GM23338 (cell line): ENCODE results near the gene SLC8B1.

Experiments
- CREB1 ChIP-seq: fragments of 250-450 bp; sonication (Bioruptor Pico); IDR thresholded peaks from 2 replicates; pipeline ENCODE4 v1.5.0; 2020; ENCODE audit warnings: low read depth, mild to moderate bottlenecking, moderate library complexity
- CTCF ChIP-seq, 2 experiments: fragments of 200-600 bp in 1 of 2; sonication (generic) in 1 of 2; conservative IDR thresholded peaks; 2 replicates each; pipeline versions ENCODE4 v1.5.1 to v1.6.1; 2016 to 2017; ENCODE audit warnings: antibody characterized with exemption in 2 of 2, low read depth in 2 of 2, mild to moderate bottlenecking in 2 of 2, moderate library complexity in 1 of 2
- ETS1 ChIP-seq: IDR thresholded peaks from 2 replicates; pipeline ENCODE4 v1.6.1; 2016; ENCODE audit warnings: antibody characterized with exemption
- EZH2 ChIP-seq: fragments of 200-600 bp; sonication (generic); IDR thresholded peaks from one replicate; pipeline ENCODE4 v1.8.0; 2017; ENCODE audit warnings: antibody characterized with exemption, mild to moderate bottlenecking, low read depth; ENCODE audit not compliant: unreplicated experiment
- EZH2phosphoT487 ChIP-seq: fragments of 200-600 bp; sonication (generic); IDR thresholded peaks from one replicate; pipeline ENCODE4 v1.8.1; 2018; ENCODE audit warnings: antibody characterized with exemption; ENCODE audit not compliant: unreplicated experiment
- JUNB ChIP-seq: IDR thresholded peaks from one replicate; pipeline ENCODE4 v1.6.1; 2016; ENCODE audit warnings: antibody characterized with exemption; ENCODE audit not compliant: unreplicated experiment
- NANOG ChIP-seq: IDR thresholded peaks from 2 replicates; pipeline ENCODE4 v1.6.1; 2016; ENCODE audit warnings: antibody characterized with exemption, borderline replicate concordance
- POLR2AphosphoS5 ChIP-seq: IDR thresholded peaks from 2 replicates; pipeline ENCODE4 v1.6.1; 2016; ENCODE audit warnings: antibody characterized with exemption, low read depth
- REST ChIP-seq: IDR thresholded peaks from one replicate; pipeline ENCODE4 v1.6.1; 2018; ENCODE audit warnings: antibody characterized with exemption; ENCODE audit not compliant: unreplicated experiment
- STAT1 ChIP-seq: IDR thresholded peaks from one replicate; pipeline ENCODE4 v1.6.1; 2016; ENCODE audit warnings: antibody characterized with exemption; ENCODE audit not compliant: unreplicated experiment
- ZNF114 ChIP-seq: fragments of 250-450 bp; sonication (Bioruptor Pico); IDR thresholded peaks from 2 replicates; pipeline ENCODE4 v1.5.0; 2020; ENCODE audit warnings: mild to moderate bottlenecking, moderate library complexity
- ZNF331 ChIP-seq: fragments of 250-450 bp; sonication (Bioruptor Pico); IDR thresholded peaks from 2 replicates; pipeline ENCODE4 v1.5.0; 2020; ENCODE audit warnings: low read depth, mild to moderate bottlenecking, moderate library complexity
- ZNF462 ChIP-seq: fragments of 250-450 bp; sonication (Bioruptor Pico); IDR thresholded peaks from 2 replicates; pipeline ENCODE4 v1.5.0; 2020; ENCODE audit warnings: mild to moderate bottlenecking, moderate library complexity

- TF ChIP-seq CTCF (conservative IDR thresholded peaks at IDR 0.05; ENCODE audit: low read depth in 2 of 2) = no peak
- no peak for TF ChIP-seq POLR2AphosphoS5
- no peak for TF ChIP-seq JUNB
- TF ChIP-seq REST = no peak
- TF ChIP-seq CREB1 (CRISPR knock-in tag) = no peak
- no peak for TF ChIP-seq EZH2
- TF ChIP-seq NANOG = no peak
- TF ChIP-seq STAT1 = no peak
- TF ChIP-seq EZH2phosphoT487 = no peak
- no peak for TF ChIP-seq ZNF114 (CRISPR knock-in tag)
- TF ChIP-seq ETS1 = no peak
- TF ChIP-seq ZNF331 = no peak
- no peak for TF ChIP-seq ZNF462 (CRISPR knock-in tag)
These were observed 43.3 kb downstream of the SLC8B1 start for GRCh38 chr12:113291586-113291985.
